B cell (primary cell): ENCODE results near the gene TBC1D14. TPM values are rescaled to one million over a fixed set of nuclear protein-coding genes. Genes with fewer than 3 reads are reported as not detected.

ENCODE experiments used
- ATAC-seq: fragments of 200-7000 bp; cut with Tn5 transposase; one replicate; pipeline ENCODE4 v1.10.0; 2021; ENCODE audit warnings: low read depth, mild to moderate bottlenecking, moderate number of reproducible peaks, moderate library complexity
- CTCF ChIA-PET: fragments of 350-600 bp; sonication (Branson Sonifier 250); formaldehyde crosslinking; loops from one replicate; lab custom pipeline; 2021; ENCODE audit warnings: antibody characterized with exemption, inconsistent platforms; lab: Charles Lee
- POLR2A ChIA-PET: fragments of 350-600 bp; sonication (Branson Sonifier 250); formaldehyde crosslinking; loops from one replicate; lab custom pipeline; 2021; ENCODE audit warnings: antibody characterized with exemption; lab: Charles Lee
- DNase-seq: peaks from one replicate; pipeline ENCODE4 v3.0.0; 2013
- H2AFZ ChIP-seq: 2 replicates; pipeline ENCODE4 v1.6.1; 2012; ENCODE audit warnings: mild to moderate bottlenecking, low read depth, low read length; ENCODE audit not compliant: insufficient read depth, poor library complexity, severe bottlenecking
- H3K27ac ChIP-seq, 2 donors: 1 replicate in 1 of 2; 2 replicates in 1 of 2; pipeline ENCODE4 v1.5.1; 2012 to 2013; ENCODE audit warnings: low read length in 2 of 2, mild to moderate bottlenecking in 2 of 2, moderate library complexity in 1 of 2
- H3K27me3 ChIP-seq, 4 experiments: fragments of 200-600 bp in 1 of 4; sonication (generic) in 1 of 4; replicated peaks in 1 of 4; 1 replicate in 2 of 4; 2 replicates in 2 of 4; pipeline versions ENCODE4 v1.6.1 to v1.7.0; 2013 to 2016; ENCODE audit warnings: low read length in 3 of 4, mild to moderate bottlenecking in 2 of 4, mixed read lengths in 1 of 4, moderate library complexity in 1 of 4; ENCODE audit not compliant: insufficient read depth in 4 of 4, control insufficient read depth in 3 of 4; ENCODE audit errors: control extremely low read depth in 1 of 4
- H3K36me3 ChIP-seq, 2 experiments: replicated peaks in 1 of 2; 1 replicate in 1 of 2; 2 replicates in 1 of 2; pipeline versions ENCODE4 v1.6.1 to v1.7.1; 2013; ENCODE audit warnings: low read length in 1 of 2; ENCODE audit not compliant: insufficient read depth in 2 of 2, control insufficient read depth in 1 of 2; ENCODE audit errors: control extremely low read depth in 1 of 2, extremely low read depth in 1 of 2
- H3K4me1 ChIP-seq, 2 donors: fragments of 200-600 bp in 1 of 2; sonication (generic) in 1 of 2; 1 replicate in 1 of 2; 2 replicates in 1 of 2; pipeline versions ENCODE4 v1.5.1 to v1.6.1; 2013 to 2017; ENCODE audit warnings: low read length in 2 of 2; ENCODE audit not compliant: control insufficient read depth in 2 of 2, insufficient read depth in 2 of 2
- H3K4me2 ChIP-seq: replicated peaks from 2 replicates; pipeline ENCODE3; 2012; ENCODE audit warnings: mild to moderate bottlenecking, low read depth, low read length; ENCODE audit not compliant: poor library complexity, severe bottlenecking
- H3K4me3 ChIP-seq, 5 experiments: fragments of 200-600 bp in 1 of 5; sonication (generic) in 1 of 5; 1 replicate in 3 of 5; 2 replicates in 2 of 5; pipeline versions ENCODE4 v1.5.1 to v1.7.0; 2011 to 2016; ENCODE audit warnings: low read length in 4 of 5, mild to moderate bottlenecking in 4 of 5, low read depth in 2 of 5, control low read depth in 1 of 5, moderate library complexity in 1 of 5; ENCODE audit not compliant: insufficient read depth in 1 of 5; ENCODE audit errors: control extremely low read depth in 1 of 5, extremely low read depth in 1 of 5
- H3K79me2 ChIP-seq: fragments of 200-600 bp; sonication (generic); one replicate; pipeline ENCODE4 v1.6.0; 2016; ENCODE audit warnings: low read length; ENCODE audit not compliant: control insufficient read depth, insufficient read depth
- H3K9ac ChIP-seq: fragments of 200-600 bp; sonication (generic); 2 replicates; pipeline ENCODE4 v1.6.1; 2017; ENCODE audit warnings: mild to moderate bottlenecking, low read length, moderate library complexity
- H3K9me3 ChIP-seq, 3 donors: one replicate each; pipeline versions ENCODE4 v1.6.1 to v1.7.1; 2013; ENCODE audit warnings: low read length in 2 of 3; ENCODE audit not compliant: control insufficient read depth in 2 of 3, insufficient read depth in 1 of 3; ENCODE audit errors: control extremely low read depth in 1 of 3
- H4K20me1 ChIP-seq: 2 replicates; pipeline ENCODE4 v1.6.0; 2012; ENCODE audit warnings: mild to moderate bottlenecking, low read length; ENCODE audit not compliant: insufficient read depth, control insufficient read depth, poor library complexity, severe bottlenecking
- H3K27ac Mint-ChIP-seq: one replicate; pipeline ENCODE4 v1.8.0; 2021; ENCODE audit warnings: mixed read lengths
- H3K27me3 Mint-ChIP-seq: one replicate; pipeline ENCODE4 v1.8.0; 2021; ENCODE audit warnings: mixed read lengths
- H3K4me1 Mint-ChIP-seq: one replicate; pipeline ENCODE4 v1.8.0; 2021; ENCODE audit warnings: mixed read lengths
- H3K4me3 Mint-ChIP-seq: one replicate; pipeline ENCODE4 v1.8.0; 2021; ENCODE audit warnings: mixed read lengths
- H3K9me3 Mint-ChIP-seq: one replicate; pipeline ENCODE4 v1.8.0; 2022; ENCODE audit warnings: mixed read lengths; ENCODE audit not compliant: insufficient read depth
- CTCF ChIP-seq: fragments of 200-600 bp; IDR thresholded peaks from one replicate; pipeline ENCODE4 v1.8.0; 2022; ENCODE audit warnings: antibody characterized with exemption, mild to moderate bottlenecking
- EZH2 ChIP-seq: IDR thresholded peaks from 2 replicates; pipeline ENCODE4 v1.6.1; 2012; ENCODE audit warnings: borderline replicate concordance, low read depth, mild to moderate bottlenecking, moderate library complexity, low read length; ENCODE audit not compliant: insufficient read depth, poor library complexity, severe bottlenecking
- WGBS: methylation state at CpG from one replicate; pipeline ENCODE4 v1.1.5; 2013; ENCODE audit warnings: missing lambda C conversion rate; ENCODE audit not compliant: insufficient coverage; 5-methylcytosine and 5-hydroxymethylcytosine counted together
- intact Hi-C: fragments of 100-400 bp; cut with micrococcal nuclease; formaldehyde crosslinking; loops from one replicate; pipeline ENCODE4 v1.10.0; 2022
- polyA plus RNA-seq: library from polyadenylated mRNA; depleted of rRNA; stranded (reverse); fragments of >200 nt; gene quantifications from 2 replicates; pipeline ENCODE4 v1.2.3, GENCODE V29; 2012
- total RNA-seq, 2 donors: library from RNA; stranded (reverse); fragments of 120-200 nt in 1 of 2; gene quantifications; 1 replicate in 1 of 2; 2 replicates in 1 of 2; pipeline versions ENCODE4 v1.2.3 to v1.2.4, GENCODE V29; 2013 to 2022

Gene TBC1D14
- total and polyA plus RNA-seq, 2 donors (not counting 1 experiment from before 2014, with no cell fraction given) = 21.9 to 42.0 TPM

GRCh38 chr4:7018281-7018680 lies 108.7 kb downstream of the TBC1D14 start:
- no peak overlapping the region for H3K4me2 ChIP-seq
- H3K9me3 Mint-ChIP-seq = peaks cover 2% of the 10 kb centered on the region
- no peak overlapping the region for H3K4me3 ChIP-seq
- H3K79me2 ChIP-seq = peaks cover 49% of the 10 kb centered on the region
- no peaks in the 10 kb centered on the region for H3K27me3 Mint-ChIP-seq
- peaks cover 19% of the 10 kb centered on the region for H3K4me1 Mint-ChIP-seq
- H3K27ac Mint-ChIP-seq = no peak overlapping the region
- no peak for DNase-seq
- H2AFZ ChIP-seq = no peak overlapping the region
- ChIA-PET POLR2A (interaction anchor here (0.5 kb wide), 1 partner anchor 22 kb away, joined by 3 read pairs; no protein-coding TSS in a partner anchor), CTCF (interaction anchor here (1.3 to 2.1 kb wide), 2 partner anchors 12 to 52 kb away, joined by 3 to 6 read pairs; no protein-coding TSS in a partner anchor)
- H4K20me1 ChIP-seq = peaks cover 28% of the 10 kb centered on the region
- no peak for TF ChIP-seq EZH2
- TF ChIP-seq CTCF = no peak
- no peak overlapping the region for H3K27ac ChIP-seq
- peaks cover 1 to 65% of the 10 kb centered on the region in 2 experiments for H3K36me3 ChIP-seq
- no peak for ATAC-seq
- H3K4me3 Mint-ChIP-seq = no peak overlapping the region
- no peaks in the 10 kb centered on the region for H3K27me3 ChIP-seq
- no peak overlapping the region for H3K9ac ChIP-seq
- H3K4me1 ChIP-seq = peaks cover 10 to 13% of the 10 kb centered on the region in 2 donors
- WGBS = 95% methylated on average over 6 of the region's 9 CpGs
- intact Hi-C loops = no loop called here
- H3K9me3 ChIP-seq = no peaks in the 10 kb centered on the region

- no peaks in the 10 kb centered on the region for H3K9me3 ChIP-seq
- no peak overlapping the region for H3K4me3 ChIP-seq
- WGBS = 97% methylated on average over 9 of the region's 10 CpGs
- Mint-ChIP-seq H3K27ac (no peak overlapping the region), H3K9me3 (no peaks in the 10 kb centered on the region), H3K4me1 (peaks cover 11% of the 10 kb centered on the region), H3K27me3 (no peaks in the 10 kb centered on the region), H3K4me3 (no peak overlapping the region)
- H2AFZ ChIP-seq = no peak overlapping the region
- POLR2A ChIA-PET = no interaction called here
- intact Hi-C loops = no loop called here
- H3K27me3 ChIP-seq = no peaks in the 10 kb centered on the region
- H3K4me2 ChIP-seq = no peak overlapping the region
- TF ChIP-seq EZH2 (no peak), CTCF (no peak)
- H4K20me1 ChIP-seq = peaks cover 28% of the 10 kb centered on the region
- H3K79me2 ChIP-seq = peaks cover 49% of the 10 kb centered on the region
- no peak overlapping the region for H3K9ac ChIP-seq
- DNase-seq (no peak), ATAC-seq (no peak)
- CTCF ChIA-PET = no interaction called here
- H3K27ac ChIP-seq = no peak overlapping the region
- H3K4me1 ChIP-seq = peaks cover 2 to 4% of the 10 kb centered on the region in 2 donors
- peaks cover 1 to 75% of the 10 kb centered on the region in 2 experiments for H3K36me3 ChIP-seq
Observed at GRCh38 chr4:7019367-7019766, 109.7 kb downstream of the TBC1D14 start.
